SK-N-DZ (cell line): ENCODE measurements around the gene PRRT3.
"Not testable (repeated sequence)": the region's sequence is repeated elsewhere in the genome, so short reads cannot be mapped to it uniquely, and the experiment has no call there.

Source experiments
- DNase-seq: peaks from one replicate; pipeline ENCODE4 v3.0.0-alpha.2; 2015; ENCODE audit warnings: low spot score
- small RNA-seq, 2 experiments: library from RNA; depleted of rRNA; stranded (forward); fragments of <200 nt; gene quantifications; one replicate each; pipeline ENCODE3, GENCODE V24; 2014

PRRT3 gene

DNA sequence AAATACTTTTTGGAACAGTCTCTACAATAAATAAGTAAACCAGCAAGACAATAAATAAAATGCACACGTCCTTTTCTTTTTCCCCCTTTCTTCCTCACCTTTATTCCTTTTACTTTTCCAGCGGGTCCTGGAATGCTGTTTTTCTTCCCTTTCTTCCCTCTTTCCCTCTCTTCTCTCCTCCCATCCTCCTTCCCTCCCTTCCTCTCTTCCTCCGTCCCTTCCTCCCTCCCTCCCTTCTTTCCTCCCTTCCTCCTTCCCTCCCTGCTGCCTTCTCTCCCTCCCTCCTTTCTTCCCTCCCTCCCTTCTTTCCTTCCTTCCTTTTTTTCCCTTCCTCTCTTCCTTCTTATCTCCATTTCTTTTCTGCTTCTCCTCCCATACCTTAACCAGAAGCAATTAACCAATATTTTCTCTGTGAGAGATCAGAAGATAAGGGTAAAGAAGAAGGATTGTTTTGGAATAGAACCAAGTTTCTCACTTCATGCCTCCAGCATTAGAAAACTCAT lies 52.9 kb downstream of the PRRT3 start:
- no peak for DNase-seq

DNA sequence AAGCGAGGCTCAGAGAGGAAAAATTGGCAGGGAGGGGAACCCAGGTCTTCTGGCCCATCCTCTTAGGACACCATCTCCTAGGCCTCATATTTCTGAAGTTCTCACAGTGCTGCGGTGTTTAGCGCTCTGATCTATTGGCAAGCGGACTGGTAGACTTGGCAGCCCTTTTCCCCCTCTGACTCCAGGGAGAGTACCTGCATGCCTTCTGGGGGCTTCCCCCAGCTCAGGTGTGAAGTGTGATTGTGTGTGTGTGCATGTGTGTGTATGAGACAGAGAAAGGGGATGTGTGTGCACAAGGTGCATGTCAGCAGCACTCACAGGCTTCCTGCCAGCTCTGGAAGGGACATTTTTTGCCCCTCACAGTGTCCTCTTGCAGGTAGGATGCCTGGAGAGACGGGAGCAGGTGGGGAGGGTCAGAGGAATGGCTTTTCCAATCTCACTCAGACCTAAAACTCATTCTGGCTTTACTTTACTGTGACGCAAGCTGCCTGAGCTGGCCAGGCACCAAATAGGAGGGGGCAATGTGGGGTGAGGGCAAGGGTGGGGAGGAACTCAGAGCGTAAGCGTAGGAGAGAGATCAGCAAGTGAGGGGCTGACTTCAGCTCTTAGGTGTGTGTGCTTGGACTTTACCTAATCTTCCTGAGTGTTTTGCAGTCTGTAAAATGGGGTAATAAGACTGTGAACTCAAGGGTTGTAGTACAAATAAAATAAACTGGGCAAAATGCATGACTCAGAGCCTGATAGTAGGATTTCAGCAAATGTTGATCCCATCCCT lies 53.6 kb downstream of the PRRT3 start:
- no peak for DNase-seq

DNA sequence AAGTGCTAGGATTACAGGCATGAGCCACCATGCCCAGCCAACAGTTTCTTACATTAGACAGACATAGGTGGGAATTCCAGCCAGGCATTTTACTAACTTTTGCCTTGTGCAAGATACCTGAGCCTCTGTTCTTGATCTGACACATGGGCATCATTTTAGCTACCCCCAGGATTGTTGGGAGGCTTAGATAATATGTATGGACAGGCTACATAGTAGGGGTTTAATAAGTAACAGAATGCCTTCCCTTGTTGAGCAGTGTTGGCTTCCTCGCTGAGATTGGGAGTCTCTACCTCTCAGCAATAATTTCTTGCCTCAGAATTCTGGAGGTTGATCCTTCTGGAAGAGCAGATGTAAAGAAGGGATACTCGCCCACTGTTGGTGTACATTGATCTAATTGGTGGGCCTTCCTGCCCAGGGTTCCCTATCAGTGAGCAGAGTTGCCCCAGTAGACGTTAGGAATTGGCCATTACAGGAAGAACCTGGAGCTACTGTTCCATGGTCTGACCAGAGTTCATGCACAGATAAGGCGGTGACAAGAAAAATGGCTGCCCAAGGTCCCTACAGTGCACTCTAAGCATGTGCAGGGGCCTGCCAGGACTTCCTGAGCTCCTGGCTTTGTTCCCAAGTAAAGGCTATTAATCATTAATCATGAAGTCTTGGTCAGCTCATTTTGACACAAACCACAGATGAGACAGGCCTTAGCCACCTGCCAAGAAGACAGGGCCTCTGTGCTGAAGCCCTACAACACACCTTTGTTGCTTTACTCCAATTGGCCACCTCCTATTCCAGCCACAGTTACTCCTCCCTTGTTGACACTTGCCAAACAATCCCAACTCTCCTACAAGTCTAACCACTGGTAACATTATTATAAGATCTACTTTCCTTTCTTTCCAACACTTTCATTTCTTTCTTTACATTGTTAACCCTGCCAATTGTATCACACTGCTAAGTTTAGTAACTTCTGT lies 54.5 kb downstream of the PRRT3 start:
- no peak for DNase-seq

DNA sequence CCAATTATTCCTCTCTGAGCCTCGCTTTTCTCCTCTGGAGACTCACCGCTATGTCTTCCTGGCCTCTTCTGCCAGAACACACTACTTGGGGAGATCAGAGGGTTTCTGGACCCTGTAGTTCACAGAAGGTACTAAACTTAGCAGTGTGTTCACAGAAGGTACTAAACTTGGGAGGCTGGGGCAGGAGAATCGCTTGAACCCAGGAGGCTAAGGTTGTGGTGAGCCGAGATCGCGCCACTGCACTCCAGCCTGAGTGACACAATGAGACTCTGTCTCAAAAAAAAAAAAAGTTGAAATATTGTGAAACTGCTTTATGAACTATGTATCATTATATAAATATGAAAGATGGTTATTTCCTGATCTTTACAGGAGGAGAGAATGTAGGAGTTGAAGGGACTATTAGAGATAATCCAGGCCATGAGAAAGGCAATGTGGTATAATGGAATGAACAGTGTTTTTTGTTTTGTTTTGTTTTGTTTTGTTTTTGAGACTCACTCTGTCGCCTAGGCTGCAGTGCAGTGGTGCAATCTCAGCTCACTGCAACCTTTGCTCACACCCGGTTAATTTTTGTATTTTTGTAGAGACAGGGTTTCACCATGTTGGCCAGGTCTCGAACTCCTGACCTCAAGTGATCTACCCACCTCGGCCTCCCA lies 55.3 kb downstream of the PRRT3 start:
- DNase-seq = not testable (repeated sequence)

DNA sequence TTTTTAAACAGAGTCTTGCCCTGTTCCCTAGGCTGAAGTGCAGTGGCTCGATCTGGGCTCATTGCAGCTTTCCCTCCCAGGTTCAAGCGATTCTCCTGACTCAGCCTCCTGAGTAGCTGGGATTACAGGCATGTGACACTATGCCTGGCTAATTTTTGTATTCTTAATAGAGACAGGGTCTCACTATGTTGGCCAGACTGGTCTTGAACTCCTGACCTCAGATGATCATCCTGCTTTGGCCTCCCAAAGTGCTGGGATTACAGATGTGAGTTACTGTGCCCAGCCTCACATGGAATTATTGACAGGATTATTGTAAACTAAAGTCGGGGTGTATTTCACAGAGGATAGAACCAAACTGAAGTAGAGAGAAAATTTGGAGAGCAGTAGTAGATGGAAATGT lies 56.5 kb downstream of the PRRT3 start:
- not testable (repeated sequence) for DNase-seq

Small RNAs within 50 kb of the gene (small RNA-seq; reads per million reads assigned to genes)
- 0 to 0.03 reads per million in 2 experiments for gene CYCSP10
- 0 reads per million in 2 experiments for gene RNU6-882P
